ENCODE measurements around the gene TNKS2.

The TNKS2 gene

GRCh38 chr10:91910467-91910866 is 112.2 kb downstream of the TNKS2 start:
- TF ChIP-seq CREB1 (IDR thresholded peaks at IDR 0.05; ENCODE audit: low read depth) (no peak), REST (IDR thresholded peaks at IDR 0.05; ENCODE audit: low read depth) (no peak), ZBTB7A (IDR thresholded peaks at IDR 0.05; ENCODE audit: low read depth) (no peak), YY1 (IDR thresholded peaks at IDR 0.05; ENCODE audit: low read depth) (no peak), NFIC (IDR thresholded peaks at IDR 0.05) (no peak), FOXM1 (IDR thresholded peaks at IDR 0.05; ENCODE audit: borderline replicate concordance, low read depth) (no peak), EP300 (IDR thresholded peaks at IDR 0.05; ENCODE audit: borderline replicate concordance) (no peak), EGR1 (IDR thresholded peaks at IDR 0.05) (no peak), TAF1 (IDR thresholded peaks at IDR 0.05; ENCODE audit: low read depth) (no peak), USF1 (IDR thresholded peaks at IDR 0.05) (no peak), RAD21 (IDR thresholded peaks at IDR 0.05; ENCODE audit: low read depth) (no peak), MAX (IDR thresholded peaks at IDR 0.05) (no peak), CEBPB (IDR thresholded peaks at IDR 0.05) (no peak), TCF12 (IDR thresholded peaks at IDR 0.05; ENCODE audit: low read depth) (no peak), TEAD4 (IDR thresholded peaks at IDR 0.05) (no peak)

Measured in Ishikawa (cell line).